GM20000 (cell line): ENCODE measurements around the gene SDK2.

Source experiments
- DNase-seq: peaks from one replicate; pipeline ENCODE4 v3.0.0; 2012; ENCODE audit warnings: low spot score
- CTCF ChIP-seq: IDR thresholded peaks from 2 replicates; pipeline ENCODE4 v1.5.1; 2012; ENCODE audit warnings: mild to moderate bottlenecking, control low read depth; ENCODE audit errors: extremely low read depth, missing control alignments

The SDK2 gene

GRCh38 chr17:73519011-73519410, 125.2 kb downstream of the SDK2 start:
- no peak for DNase-seq
- no peak for TF ChIP-seq CTCF

- TF ChIP-seq CTCF, result no peak
- no peak for DNase-seq
Measured at GRCh38 chr17:73516431-73516830, 127.8 kb downstream of the SDK2 start.

GRCh38 chr17:73514146-73514863, 129.9 kb downstream of the SDK2 start:
- TF ChIP-seq CTCF, result no peak
- no peak for DNase-seq

GRCh38 chr17:73513426-73513825, 130.8 kb downstream of the SDK2 start:
- no peak for DNase-seq
- no peak for TF ChIP-seq CTCF

- TF ChIP-seq CTCF, result no peak
- DNase-seq, result no peak
Measured at GRCh38 chr17:73511719-73512115, 132.5 kb downstream of the SDK2 start.

GRCh38 chr17:73510981-73511718, 133.1 kb downstream of the SDK2 start:
- DNase-seq, result no peak
- no peak for TF ChIP-seq CTCF

- no peak for DNase-seq
- no peak for TF ChIP-seq CTCF
Measured at GRCh38 chr17:73508931-73509605, 135.2 kb downstream of the SDK2 start.
